Naive thymus-derived CD4-positive, alpha-beta T cell (primary cell): ENCODE measurements around the gene FLRT2. TPM values are rescaled to one million over a fixed set of nuclear protein-coding genes. Genes with fewer than 3 reads are reported as not detected.

Source experiments
- ATAC-seq: fragments of 150-1000 bp; cut with Tn5 transposase; 2 replicates; pipeline ENCODE4 v1.10.0; 2021; ENCODE audit warnings: mild to moderate bottlenecking, moderate library complexity
- CTCF ChIA-PET: fragments of 350-600 bp; sonication (Branson Sonifier 250); formaldehyde crosslinking; loops from one replicate; lab custom pipeline; 2021; ENCODE audit warnings: antibody characterized with exemption; lab: Charles Lee
- POLR2A ChIA-PET: fragments of 350-600 bp; sonication (Branson Sonifier 250); formaldehyde crosslinking; loops from one replicate; lab custom pipeline; 2021; ENCODE audit warnings: antibody characterized with exemption, inconsistent platforms; lab: Charles Lee
- DNase-seq, 9 donors: peaks; one replicate each; pipeline versions ENCODE4 v3.0.0 to v3.0.0-alpha.2; 2020 to 2022; ENCODE audit warnings: mixed read lengths in 1 of 9
- H3K27ac ChIP-seq: one replicate; pipeline ENCODE4 v1.7.0; 2013; ENCODE audit warnings: mild to moderate bottlenecking, low read depth, low read length, moderate library complexity
- H3K27me3 ChIP-seq, 2 donors: one replicate each; pipeline ENCODE4 v1.7.0; 2013; ENCODE audit warnings: low read length in 2 of 2, mild to moderate bottlenecking in 2 of 2, moderate library complexity in 2 of 2; ENCODE audit not compliant: control insufficient read depth in 2 of 2, insufficient read depth in 2 of 2
- H3K36me3 ChIP-seq, 3 experiments: 1 replicate in 2 of 3; 2 replicates in 1 of 3; pipeline ENCODE4 v1.7.0; 2013; ENCODE audit warnings: low read length in 3 of 3, mild to moderate bottlenecking in 3 of 3, moderate library complexity in 1 of 3; ENCODE audit not compliant: insufficient read depth in 3 of 3, control insufficient read depth in 2 of 3
- H3K4me1 ChIP-seq, 2 donors: one replicate each; pipeline ENCODE4 v1.7.0; 2013; ENCODE audit warnings: low read length in 2 of 2, mild to moderate bottlenecking in 2 of 2, moderate library complexity in 1 of 2; ENCODE audit not compliant: control insufficient read depth in 2 of 2, insufficient read depth in 2 of 2
- H3K4me3 ChIP-seq: 2 replicates; pipeline ENCODE4 v1.7.0; 2013; ENCODE audit warnings: mild to moderate bottlenecking, low read length
- H3K9me3 ChIP-seq, 3 experiments: 1 replicate in 2 of 3; 2 replicates in 1 of 3; pipeline ENCODE4 v1.7.0; 2013; ENCODE audit warnings: low read length in 3 of 3; ENCODE audit not compliant: control insufficient read depth in 2 of 3
- H3K27ac Mint-ChIP-seq, 9 donors: one replicate each; pipeline ENCODE4 v1.8.0; 2020 to 2022; ENCODE audit warnings: mixed read lengths in 9 of 9, mild to moderate bottlenecking in 8 of 9, moderate library complexity in 5 of 9, inconsistent platforms in 2 of 9
- H3K27me3 Mint-ChIP-seq, 5 donors: one replicate each; pipeline ENCODE4 v1.8.0; 2021 to 2022; ENCODE audit warnings: mixed read lengths in 5 of 5, mild to moderate bottlenecking in 1 of 5
- H3K36me3 Mint-ChIP-seq, 5 donors: one replicate each; pipeline ENCODE4 v1.8.0; 2020 to 2022; ENCODE audit warnings: mixed read lengths in 5 of 5, mild to moderate bottlenecking in 3 of 5, inconsistent platforms in 1 of 5
- H3K4me1 Mint-ChIP-seq, 7 donors: one replicate each; pipeline ENCODE4 v1.8.0; 2020 to 2022; ENCODE audit warnings: mixed read lengths in 7 of 7, mild to moderate bottlenecking in 3 of 7, inconsistent platforms in 1 of 7
- H3K4me3 Mint-ChIP-seq, 10 donors: one replicate each; pipeline ENCODE4 v1.8.0; 2020 to 2022; ENCODE audit warnings: mild to moderate bottlenecking in 10 of 10, mixed read lengths in 10 of 10, moderate library complexity in 6 of 10, inconsistent platforms in 2 of 10
- H3K9me3 Mint-ChIP-seq, 11 donors: one replicate each; pipeline ENCODE4 v1.8.0; 2020 to 2022; ENCODE audit warnings: mixed read lengths in 11 of 11, mild to moderate bottlenecking in 4 of 11, inconsistent platforms in 1 of 11, moderate library complexity in 1 of 11
- intact Hi-C, 2 donors: fragments of 100-400 bp; cut with micrococcal nuclease; formaldehyde crosslinking; loops; one replicate each; pipeline ENCODE4 v1.15.1; 2023
- polyA plus RNA-seq, 2 donors: library from polyadenylated mRNA; unstranded; fragments of 300-500 nt; fragmentation: Illumina TruSeq; gene quantifications; one replicate each; pipeline ENCODE4 v1.2.3, GENCODE V29; 2021
- total RNA-seq, 6 experiments: library from RNA in 5 of 6; stranded (reverse) in 5 of 6; gene quantifications; 1 replicate in 5 of 6; 2 replicates in 1 of 6; pipeline ENCODE4 v1.2.3 and lab custom pipeline; 2021 to 2026

The FLRT2 gene
- total and polyA plus RNA-seq, 7 experiments from 2014 or later = not detected

DNA sequence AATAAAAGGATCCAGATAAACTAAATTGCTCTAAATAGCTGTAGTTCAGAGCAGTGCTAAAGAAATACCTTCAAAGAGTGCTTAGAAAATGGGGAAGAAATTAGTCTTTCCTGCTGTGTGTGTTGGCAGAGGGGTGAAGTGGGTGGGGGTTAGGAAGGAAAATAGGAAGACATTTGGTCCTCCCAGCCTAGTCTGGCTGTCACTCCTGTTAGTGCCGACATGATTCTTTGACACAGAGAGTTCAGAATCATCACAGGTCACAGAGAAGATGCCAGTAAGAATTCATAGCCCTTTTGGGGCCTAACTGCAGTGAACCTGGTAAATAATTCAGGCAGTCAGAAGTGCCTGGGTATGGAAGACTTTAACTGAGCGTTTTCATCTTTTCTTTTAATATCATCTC is 74.8 kb downstream of the FLRT2 start:
- H3K4me3 Mint-ChIP-seq = no peak overlapping the region
- H3K36me3 Mint-ChIP-seq = no peaks in the 10 kb centered on the region
- POLR2A ChIA-PET = no interaction called here
- no peaks in the 10 kb centered on the region for H3K4me1 ChIP-seq
- no peaks in the 10 kb centered on the region for H3K9me3 ChIP-seq
- H3K36me3 ChIP-seq = no peaks in the 10 kb centered on the region
- H3K4me3 ChIP-seq = no peak overlapping the region
- H3K27ac Mint-ChIP-seq = no peak overlapping the region
- intact Hi-C loops = no loop called here
- H3K9me3 Mint-ChIP-seq = peaks cover 0 to 24% (median 1%) of the 10 kb centered on the region in 11 donors
- H3K27ac ChIP-seq = no peak overlapping the region
- DNase-seq (no peak), ATAC-seq (no peak)
- no peaks in the 10 kb centered on the region for H3K27me3 Mint-ChIP-seq
- CTCF ChIA-PET = no interaction called here
- no peaks in the 10 kb centered on the region for H3K27me3 ChIP-seq
- H3K4me1 Mint-ChIP-seq = no peaks in the 10 kb centered on the region

DNA sequence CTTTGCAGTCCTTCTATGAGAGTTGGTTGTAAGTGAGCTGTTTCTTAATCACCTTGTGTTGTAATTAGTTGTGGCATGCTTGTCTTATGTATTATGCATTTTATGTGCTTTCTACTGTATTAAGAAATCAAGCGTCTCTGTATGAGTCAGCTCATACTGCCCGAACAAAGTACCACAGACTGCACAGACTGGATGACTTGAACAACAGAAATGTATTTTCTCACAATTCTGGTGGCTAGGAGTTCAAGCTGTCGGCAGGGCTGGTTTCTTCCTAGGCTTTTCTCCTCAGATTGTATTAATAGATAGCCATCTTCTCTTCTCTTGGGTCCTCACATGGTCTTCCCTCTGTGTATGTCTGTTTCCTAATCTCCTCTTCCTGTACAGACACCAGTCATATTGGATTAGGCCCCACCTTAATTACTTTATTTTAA is 77.7 kb downstream of the FLRT2 start:
- CTCF ChIA-PET = interaction anchor here (0.6 kb wide), 1 partner anchor 41 kb away, joined by 3 read pairs; no protein-coding TSS in a partner anchor
- DNase-seq = no peak
- Mint-ChIP-seq H3K36me3 (no peaks in the 10 kb centered on the region), H3K27me3 (no peaks in the 10 kb centered on the region), H3K4me3 (no peak overlapping the region), H3K4me1 (no peaks in the 10 kb centered on the region), H3K27ac (no peak overlapping the region), H3K9me3 (peaks cover 0 to 18% (median 0%) of the 10 kb centered on the region in 11 donors)
- H3K27me3 ChIP-seq = no peaks in the 10 kb centered on the region
- H3K4me1 ChIP-seq = no peaks in the 10 kb centered on the region
- peak; percentile 83 for ATAC-seq
- POLR2A ChIA-PET = no interaction called here
- H3K9me3 ChIP-seq = no peaks in the 10 kb centered on the region
- no peaks in the 10 kb centered on the region for H3K36me3 ChIP-seq
- H3K27ac ChIP-seq = no peak overlapping the region
- no peak overlapping the region for H3K4me3 ChIP-seq
- intact Hi-C loops = no loop called here

DNA sequence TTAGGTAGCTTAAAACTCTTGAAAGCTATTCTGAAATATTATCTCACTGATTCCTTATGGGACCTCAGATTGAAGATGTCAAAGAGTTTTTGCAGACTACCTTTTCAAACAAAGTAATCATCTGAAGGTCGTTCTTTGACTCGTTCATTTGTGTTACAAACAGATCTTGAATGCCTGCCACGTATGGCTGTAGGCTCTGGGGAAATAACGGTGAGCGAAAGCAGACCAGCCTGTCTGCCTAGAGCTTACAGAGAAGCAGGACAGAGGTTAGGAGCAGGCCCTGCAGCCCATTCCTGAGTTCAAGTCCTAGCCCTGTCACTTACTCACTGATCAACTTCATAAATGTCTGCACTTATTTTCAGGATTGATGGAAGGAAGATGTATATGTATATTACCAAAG is 83.6 kb downstream of the FLRT2 start:
- no peaks in the 10 kb centered on the region for H3K27me3 ChIP-seq
- Mint-ChIP-seq H3K4me3 (no peak overlapping the region), H3K9me3 (peaks cover 0 to 11% (median 0%) of the 10 kb centered on the region in 11 donors), H3K36me3 (no peaks in the 10 kb centered on the region), H3K4me1 (no peaks in the 10 kb centered on the region), H3K27me3 (no peaks in the 10 kb centered on the region), H3K27ac (no peak overlapping the region)
- H3K4me1 ChIP-seq = no peaks in the 10 kb centered on the region
- H3K36me3 ChIP-seq = no peaks in the 10 kb centered on the region
- no peaks in the 10 kb centered on the region for H3K9me3 ChIP-seq
- DNase-seq (no peak), ATAC-seq (no peak)
- CTCF ChIA-PET = no interaction called here
- POLR2A ChIA-PET = no interaction called here
- H3K4me3 ChIP-seq = no peak overlapping the region
- no peak overlapping the region for H3K27ac ChIP-seq
- intact Hi-C loops = no loop called here

DNA sequence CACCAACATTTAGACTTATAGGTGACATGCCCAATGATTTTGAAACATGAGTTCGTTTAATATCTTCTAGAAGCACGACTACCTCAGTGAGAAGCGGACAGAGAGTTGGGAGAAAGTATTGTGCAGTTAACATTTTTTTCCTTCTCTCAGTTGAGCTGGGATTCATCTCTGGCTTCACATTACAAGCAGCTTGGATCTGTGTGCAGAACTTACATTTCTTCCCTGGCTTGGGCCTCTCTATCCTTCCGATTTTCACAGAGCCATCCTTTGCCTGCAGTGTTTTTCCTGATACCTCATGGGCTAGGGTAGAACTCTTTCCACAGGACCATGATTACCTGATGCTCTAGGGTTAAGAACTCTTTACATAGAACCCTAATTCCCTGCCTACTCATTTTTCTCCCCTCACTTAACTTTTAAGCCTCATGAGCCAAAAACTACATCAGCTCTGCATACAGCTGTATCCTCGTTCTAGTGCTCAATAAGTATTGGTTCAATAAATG is 86.5 kb downstream of the FLRT2 start:
- H3K27ac Mint-ChIP-seq = no peak overlapping the region
- ChIA-PET CTCF (no interaction called here), POLR2A (no interaction called here)
- no peak overlapping the region for H3K27ac ChIP-seq
- H3K36me3 Mint-ChIP-seq = no peaks in the 10 kb centered on the region
- H3K4me1 ChIP-seq = no peaks in the 10 kb centered on the region
- H3K27me3 ChIP-seq = no peaks in the 10 kb centered on the region
- H3K4me3 ChIP-seq = no peak overlapping the region
- no peak overlapping the region for H3K4me3 Mint-ChIP-seq
- no peaks in the 10 kb centered on the region for H3K27me3 Mint-ChIP-seq
- peaks cover 0 to 3% (median 0%) of the 10 kb centered on the region in 11 donors for H3K9me3 Mint-ChIP-seq
- ATAC-seq (no peak), DNase-seq (no peak)
- H3K36me3 ChIP-seq = no peaks in the 10 kb centered on the region
- H3K9me3 ChIP-seq = no peaks in the 10 kb centered on the region
- H3K4me1 Mint-ChIP-seq = no peaks in the 10 kb centered on the region
- intact Hi-C loops = no loop called here

DNA sequence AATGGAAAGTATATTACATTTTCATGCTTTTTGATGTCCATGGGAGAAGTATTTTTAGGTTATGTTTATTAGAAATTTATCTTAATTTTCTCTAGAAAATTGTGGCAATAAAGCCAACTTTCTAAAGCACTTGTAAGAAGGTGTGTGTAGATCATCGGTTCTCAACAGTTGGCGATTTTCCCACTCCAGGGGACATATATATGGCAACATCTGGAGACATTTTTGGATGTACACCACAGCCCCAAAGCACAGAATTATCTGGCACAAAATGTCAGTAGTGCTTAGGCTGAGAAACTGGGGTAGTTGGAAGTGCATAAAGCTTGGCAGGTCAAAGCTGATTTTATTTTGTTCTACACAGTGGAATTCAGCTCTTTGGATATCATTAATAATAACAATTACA is 86.9 kb downstream of the FLRT2 start:
- POLR2A ChIA-PET = no interaction called here
- Mint-ChIP-seq H3K36me3 (no peaks in the 10 kb centered on the region), H3K4me1 (no peaks in the 10 kb centered on the region), H3K27ac (no peak overlapping the region), H3K4me3 (no peak overlapping the region), H3K27me3 (no peaks in the 10 kb centered on the region), H3K9me3 (no peaks in the 10 kb centered on the region)
- Histone ChIP-seq H3K27ac (no peak overlapping the region), H3K4me3 (no peak overlapping the region), H3K36me3 (no peaks in the 10 kb centered on the region), H3K9me3 (no peaks in the 10 kb centered on the region), H3K27me3 (no peaks in the 10 kb centered on the region), H3K4me1 (no peaks in the 10 kb centered on the region)
- DNase-seq (no peak), ATAC-seq (no peak)
- CTCF ChIA-PET = no interaction called here
- intact Hi-C loops = no loop called here

DNA sequence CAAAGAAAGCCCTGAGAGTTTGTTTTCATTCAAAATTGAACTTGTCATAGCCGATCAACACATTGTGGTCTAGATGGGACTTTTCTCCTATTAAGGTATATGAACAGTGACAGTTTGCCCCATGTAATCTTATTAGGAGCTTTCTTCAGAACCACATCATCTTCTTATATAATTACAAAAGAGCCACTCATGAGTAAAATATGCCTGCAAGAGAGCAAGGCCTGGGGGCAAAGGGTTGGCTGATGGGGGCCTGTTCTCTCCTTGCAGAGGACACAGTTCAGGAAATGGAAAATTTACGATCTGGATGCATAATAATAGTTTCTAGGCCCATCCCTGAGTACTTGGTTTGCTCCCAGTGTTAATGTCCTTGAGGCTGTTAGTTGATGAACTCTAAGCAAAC is 87.8 kb downstream of the FLRT2 start:
- Mint-ChIP-seq H3K4me1 (no peaks in the 10 kb centered on the region), H3K27ac (no peak overlapping the region), H3K36me3 (no peaks in the 10 kb centered on the region), H3K27me3 (no peaks in the 10 kb centered on the region), H3K9me3 (peaks cover 0 to 3% (median 0%) of the 10 kb centered on the region in 11 donors), H3K4me3 (no peak overlapping the region)
- H3K4me1 ChIP-seq = no peaks in the 10 kb centered on the region
- CTCF ChIA-PET = no interaction called here
- POLR2A ChIA-PET = no interaction called here
- ATAC-seq = no peak
- no peaks in the 10 kb centered on the region for H3K27me3 ChIP-seq
- no peaks in the 10 kb centered on the region for H3K9me3 ChIP-seq
- no peak overlapping the region for H3K4me3 ChIP-seq
- no peaks in the 10 kb centered on the region for H3K36me3 ChIP-seq
- no peak for DNase-seq
- H3K27ac ChIP-seq = no peak overlapping the region
- intact Hi-C loops = no loop called here

DNA sequence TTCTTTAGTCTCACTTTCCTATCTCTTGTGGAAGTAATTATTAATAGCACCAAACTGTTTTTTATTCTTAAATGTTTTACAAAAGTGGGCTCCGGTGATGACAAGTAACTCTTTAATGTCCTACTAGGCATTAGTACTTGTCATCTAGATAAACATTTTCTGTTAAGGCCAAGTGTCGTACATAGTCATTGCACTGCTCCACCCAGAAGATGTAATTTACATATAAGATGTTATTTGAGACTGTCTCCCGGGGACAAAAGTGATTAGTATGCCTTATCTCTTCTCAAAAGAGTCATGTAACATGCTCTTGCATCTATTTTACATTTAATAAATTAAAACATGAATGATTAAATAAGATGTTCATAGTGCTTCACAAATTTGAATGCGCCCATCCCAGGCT is 88.4 kb downstream of the FLRT2 start:
- ChIA-PET CTCF (no interaction called here), POLR2A (no interaction called here)
- DNase-seq (no peak), ATAC-seq (no peak)
- Mint-ChIP-seq H3K36me3 (no peaks in the 10 kb centered on the region), H3K4me1 (no peaks in the 10 kb centered on the region), H3K27ac (no peak overlapping the region), H3K9me3 (peaks cover 0 to 3% (median 0%) of the 10 kb centered on the region in 11 donors), H3K27me3 (no peaks in the 10 kb centered on the region), H3K4me3 (no peak overlapping the region)
- H3K27me3 ChIP-seq = no peaks in the 10 kb centered on the region
- no peaks in the 10 kb centered on the region for H3K36me3 ChIP-seq
- no peak overlapping the region for H3K4me3 ChIP-seq
- no peak overlapping the region for H3K27ac ChIP-seq
- no peaks in the 10 kb centered on the region for H3K4me1 ChIP-seq
- intact Hi-C loops = no loop called here
- no peaks in the 10 kb centered on the region for H3K9me3 ChIP-seq
